HG03558 (cell line): Measurements from ENCODE around the gene FCHO1.

ENCODE experiments used
- ATAC-seq: cut with Tn5 transposase; IDR thresholded peaks from one replicate; pipeline ENCODE4 v1.9.1; 2021; ENCODE audit warnings: moderate number of reproducible peaks; ENCODE audit not compliant: unreplicated experiment; ENCODE audit errors: extremely low read depth

FCHO1 gene

DNA sequence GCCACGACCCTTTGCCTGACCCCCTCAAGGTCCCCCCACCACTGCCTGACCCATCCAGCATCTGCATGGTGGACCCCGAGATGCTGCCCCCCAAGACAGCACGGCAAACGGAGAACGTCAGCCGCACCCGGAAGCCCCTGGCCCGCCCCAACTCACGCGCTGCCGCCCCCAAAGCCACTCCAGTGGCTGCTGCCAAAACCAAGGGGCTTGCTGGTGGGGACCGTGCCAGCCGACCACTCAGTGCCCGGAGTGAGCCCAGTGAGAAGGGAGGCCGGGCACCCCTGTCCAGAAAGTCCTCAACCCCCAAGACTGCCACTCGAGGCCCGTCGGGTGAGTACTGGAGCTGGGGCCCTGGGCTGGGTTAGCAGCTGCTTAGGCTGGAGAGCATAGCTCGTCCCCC is 23.4 kb upstream of the FCHO1 start:
- ATAC-seq = no peak

DNA sequence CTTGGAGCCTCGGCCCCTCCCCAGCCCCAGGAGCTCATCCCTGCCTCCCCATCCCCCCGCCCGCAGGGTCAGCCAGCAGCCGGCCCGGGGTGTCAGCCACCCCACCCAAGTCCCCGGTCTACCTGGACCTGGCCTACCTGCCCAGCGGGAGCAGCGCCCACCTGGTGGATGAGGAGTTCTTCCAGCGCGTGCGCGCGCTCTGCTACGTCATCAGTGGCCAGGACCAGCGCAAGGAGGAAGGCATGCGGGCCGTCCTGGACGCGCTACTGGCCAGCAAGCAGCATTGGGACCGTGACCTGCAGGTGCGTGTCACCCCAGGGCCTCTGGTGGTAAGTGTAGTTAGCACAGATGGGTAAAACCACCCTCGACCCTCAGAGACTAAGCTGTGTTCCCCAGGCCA is 18.1 kb upstream of the FCHO1 start:
- ATAC-seq = no peak

DNA sequence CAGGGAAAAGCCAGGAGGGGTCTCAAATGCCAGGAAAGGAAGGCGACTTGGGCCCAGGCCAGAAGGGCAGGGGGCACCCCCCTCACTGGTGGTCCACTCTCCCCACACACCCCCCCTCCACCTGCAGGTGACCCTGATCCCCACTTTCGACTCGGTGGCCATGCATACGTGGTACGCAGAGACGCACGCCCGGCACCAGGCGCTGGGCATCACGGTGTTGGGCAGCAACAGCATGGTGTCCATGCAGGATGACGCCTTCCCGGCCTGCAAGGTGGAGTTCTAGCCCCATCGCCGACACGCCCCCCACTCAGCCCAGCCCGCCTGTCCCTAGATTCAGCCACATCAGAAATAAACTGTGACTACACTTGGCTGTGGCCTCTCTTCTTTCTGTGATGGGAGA is 17.1 kb upstream of the FCHO1 start:
- no peak for ATAC-seq

DNA sequence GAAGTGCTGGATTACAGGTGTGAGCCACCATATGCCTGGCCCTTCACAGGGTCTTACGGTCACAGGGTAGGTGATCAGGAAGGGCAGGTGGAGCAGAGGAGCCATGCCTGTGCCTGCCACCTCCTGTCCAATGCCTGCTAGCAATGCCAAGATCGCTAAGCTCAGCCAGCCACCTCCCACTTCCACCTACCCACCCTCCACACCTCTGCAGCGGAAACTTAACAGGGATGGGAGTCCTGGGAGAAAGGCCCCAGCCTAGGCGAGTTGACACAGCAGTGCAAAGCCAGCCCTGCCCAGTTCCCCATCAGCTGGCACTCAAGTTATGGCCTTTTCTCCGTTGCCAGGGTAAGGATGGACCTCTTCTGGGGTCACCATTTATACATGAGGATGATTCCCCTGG is 15.9 kb upstream of the FCHO1 start:
- ATAC-seq = no peak

DNA sequence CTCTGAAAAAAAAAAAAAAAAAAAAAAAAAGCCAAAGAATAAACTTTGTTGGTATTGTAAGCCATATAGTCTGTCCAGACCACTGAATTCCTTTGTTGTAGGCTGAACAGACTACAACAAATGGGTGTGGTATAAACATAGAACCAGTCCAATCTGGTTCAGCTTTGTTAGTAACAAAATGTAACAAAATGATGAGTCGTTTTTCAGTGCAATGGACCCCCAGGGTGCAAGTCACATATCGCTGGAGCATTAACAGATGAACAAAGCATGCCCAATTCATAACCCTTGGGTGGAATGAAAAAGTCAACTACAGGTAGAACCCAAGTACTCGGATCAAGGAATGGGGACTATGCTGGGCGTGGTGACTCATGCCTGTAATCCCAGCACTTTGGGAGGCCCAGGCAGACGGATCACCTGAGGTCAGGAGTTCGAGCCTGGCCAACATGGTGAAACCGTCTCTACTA is 13.6 kb upstream of the FCHO1 start:
- ATAC-seq = no peak

DNA sequence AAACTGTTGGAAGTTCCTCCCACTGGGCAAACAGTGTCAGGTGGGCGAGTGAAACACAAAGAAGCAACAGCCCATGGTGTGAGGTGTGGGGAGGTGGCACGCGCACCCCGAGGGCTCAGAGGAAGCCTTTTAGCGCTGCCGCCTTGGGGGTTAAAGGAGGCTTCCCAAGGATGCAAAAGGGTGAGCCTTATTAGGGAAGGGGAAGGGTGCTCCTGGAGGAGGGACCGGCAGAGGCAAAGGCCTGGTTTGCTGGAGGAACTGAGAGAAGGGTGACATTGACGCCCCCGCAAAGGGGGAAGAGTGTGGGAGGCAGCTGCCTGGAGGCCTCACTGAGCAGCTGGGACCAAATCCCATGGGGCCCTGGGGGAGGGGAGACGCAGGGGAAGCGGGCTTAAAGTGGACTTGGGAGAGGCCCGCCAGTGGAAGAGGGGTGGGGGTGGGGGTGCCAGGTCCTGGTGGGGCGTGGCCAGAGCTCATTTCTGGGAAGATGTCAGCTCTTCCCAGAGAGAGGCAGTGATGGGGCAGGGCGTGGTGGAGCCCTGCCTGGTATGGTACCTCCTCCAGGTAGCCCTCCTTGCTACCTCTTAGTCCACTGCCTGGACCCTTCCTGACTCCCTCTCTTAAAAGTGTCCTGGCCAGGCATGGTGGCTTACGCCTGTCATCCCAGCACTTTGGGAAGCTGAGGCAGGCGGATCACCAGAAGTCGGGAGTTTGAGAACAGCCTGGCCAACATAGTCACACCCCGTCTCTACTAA is 12.0 kb upstream of the FCHO1 start:
- no peak for ATAC-seq

DNA sequence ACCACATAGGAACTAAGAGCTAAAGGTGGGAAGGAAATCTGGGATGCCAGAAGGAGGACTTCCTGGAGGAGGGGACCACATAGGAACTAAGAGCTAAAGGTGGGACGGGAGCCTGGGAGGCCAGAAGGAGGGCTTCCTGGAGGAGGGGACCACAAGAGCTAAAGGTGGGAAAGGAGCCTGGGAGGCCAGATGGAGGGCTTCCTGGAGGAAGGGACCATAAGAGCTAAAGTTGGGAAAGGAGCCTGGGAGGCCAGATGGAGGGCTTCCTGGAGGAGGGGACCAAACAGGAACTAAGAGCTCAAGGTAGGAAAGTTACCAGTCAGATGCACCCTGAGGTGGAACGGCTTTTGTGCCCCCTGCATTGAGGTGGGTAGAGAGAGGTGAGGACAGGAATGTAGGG is 9.8 kb upstream of the FCHO1 start:
- ATAC-seq = no peak

DNA sequence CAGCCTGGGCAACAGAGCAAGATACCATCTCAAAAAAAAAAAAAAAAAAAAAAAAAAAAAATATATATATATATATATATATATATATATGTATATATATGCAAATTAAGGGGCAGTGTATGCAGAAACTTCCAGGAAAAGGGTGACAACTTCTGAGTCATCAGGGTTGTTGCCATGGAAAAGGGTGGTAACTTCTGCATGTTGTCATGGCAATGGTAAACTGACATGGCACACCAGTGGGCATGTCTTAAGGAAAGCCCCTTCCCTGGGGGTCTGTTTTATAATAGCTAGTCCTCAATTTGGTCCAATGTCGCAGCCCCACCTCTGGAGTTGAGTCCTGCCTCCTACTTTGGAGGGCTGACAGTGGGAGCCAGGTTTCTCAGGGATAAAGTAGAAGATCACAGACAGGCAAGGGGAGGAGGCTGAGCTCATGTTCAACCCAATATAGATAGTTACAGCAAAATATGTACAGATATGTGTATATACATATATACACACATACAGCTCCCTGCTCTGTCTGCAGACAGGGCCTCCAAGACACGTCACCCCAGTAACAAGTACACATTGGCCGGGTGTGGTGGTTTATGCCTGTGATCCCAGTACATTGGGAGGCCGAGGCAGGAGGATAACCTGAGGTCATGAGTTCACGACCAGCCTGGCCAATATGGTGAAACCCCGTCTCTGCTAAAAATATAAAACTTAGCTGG is 7.2 kb upstream of the FCHO1 start:
- no peak for ATAC-seq

DNA sequence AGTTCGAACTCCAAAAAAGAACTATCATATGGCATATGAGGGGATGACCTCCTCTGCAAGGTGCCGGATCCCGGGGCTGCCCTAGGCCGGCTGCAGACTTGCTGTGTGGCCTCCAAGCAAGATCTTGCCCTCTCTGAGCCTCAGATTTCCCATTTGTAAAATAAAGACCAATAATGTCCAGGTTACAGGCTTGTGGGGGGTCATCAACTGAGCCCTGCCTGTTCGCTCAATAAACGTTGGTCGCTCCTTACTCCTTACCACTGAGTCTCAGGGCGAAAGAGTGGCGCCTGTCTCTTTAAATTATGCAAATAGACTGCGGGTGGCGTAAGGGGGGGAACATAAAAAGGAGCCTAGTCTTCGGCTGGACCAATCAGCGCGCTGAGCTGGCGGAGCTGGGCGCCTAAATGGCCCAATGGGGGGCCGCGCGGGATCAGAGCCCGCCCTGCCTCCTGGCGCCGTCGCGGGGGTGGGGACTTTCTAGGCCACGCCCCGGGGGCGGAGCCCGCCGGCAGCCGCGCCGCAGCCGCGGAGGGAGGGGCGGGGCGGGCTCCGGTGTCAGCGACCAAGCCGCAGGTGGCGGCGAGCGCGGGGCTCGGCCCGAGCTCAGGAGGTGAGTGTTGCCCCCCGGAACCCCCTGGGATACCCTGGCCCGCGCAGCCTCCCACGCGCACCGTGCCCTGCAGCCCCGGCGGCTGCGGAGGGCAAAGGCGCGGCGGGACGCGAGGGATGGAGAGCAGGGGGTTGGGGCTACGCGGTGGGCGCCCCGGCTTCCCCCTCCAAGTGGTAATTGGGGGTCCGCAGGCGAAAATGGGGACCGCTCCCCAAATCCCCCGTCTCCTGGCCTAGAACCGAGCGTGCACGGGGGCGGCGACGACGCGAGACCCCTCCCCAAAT is 3.8 kb upstream of the FCHO1 start:
- ATAC-seq = peak; percentile 49

DNA sequence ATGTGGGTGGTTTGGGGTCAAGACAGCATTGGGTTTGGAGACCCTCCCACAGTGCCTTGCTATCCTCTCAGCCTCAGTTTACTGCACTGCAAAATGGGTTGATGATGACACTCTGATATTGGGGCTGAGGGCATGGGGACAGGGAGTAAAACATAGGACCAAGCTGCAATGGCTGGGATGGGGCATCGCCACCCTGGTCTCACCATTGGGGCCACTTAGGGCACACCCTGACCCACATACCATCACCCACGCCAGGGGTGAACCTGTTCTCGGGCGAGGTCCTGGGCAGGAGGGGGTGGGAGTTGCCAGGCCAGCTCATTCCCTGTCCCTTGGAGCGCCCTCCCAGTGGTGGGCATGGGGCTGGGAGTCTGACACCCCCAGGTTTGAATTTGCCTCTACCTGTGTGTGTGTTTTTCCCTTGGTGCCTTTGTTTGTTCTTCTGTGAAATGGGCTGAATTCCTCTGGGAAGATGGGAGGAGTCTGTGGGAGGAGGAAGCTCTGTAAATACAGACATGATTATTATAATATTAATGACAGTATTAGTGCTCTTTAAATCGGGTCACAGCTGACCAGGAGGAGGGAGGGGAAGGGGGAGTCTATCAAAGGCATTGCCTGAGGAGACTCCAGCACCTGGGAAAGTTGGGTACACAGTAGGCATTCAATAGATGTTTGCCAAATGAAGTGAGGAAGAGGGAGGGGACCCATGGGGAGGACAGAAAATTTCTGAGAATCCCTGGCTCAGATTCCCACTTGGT is 2.2 kb upstream of the FCHO1 start:
- ATAC-seq = no peak

DNA sequence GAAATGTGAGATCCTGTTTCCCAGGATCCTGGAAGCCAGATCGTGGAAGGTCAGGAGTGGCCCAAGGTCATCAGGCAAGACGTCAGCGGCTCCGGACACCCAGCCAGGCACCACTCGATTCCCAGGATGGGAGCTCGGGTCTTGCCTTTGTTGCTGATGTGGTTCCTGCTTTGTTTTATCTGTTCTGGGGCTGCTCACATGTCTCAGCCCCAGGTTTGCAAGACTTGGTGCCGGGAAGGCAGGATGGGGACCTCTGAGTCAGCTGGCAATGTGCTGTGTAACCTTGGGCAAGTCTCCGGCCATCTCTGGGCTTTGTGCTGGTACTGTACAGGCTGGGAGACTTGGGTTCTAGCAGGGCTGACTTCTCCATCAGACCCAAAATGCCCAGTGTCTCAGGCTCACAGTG is 1.4 kb upstream of the FCHO1 start:
- no peak for ATAC-seq

DNA sequence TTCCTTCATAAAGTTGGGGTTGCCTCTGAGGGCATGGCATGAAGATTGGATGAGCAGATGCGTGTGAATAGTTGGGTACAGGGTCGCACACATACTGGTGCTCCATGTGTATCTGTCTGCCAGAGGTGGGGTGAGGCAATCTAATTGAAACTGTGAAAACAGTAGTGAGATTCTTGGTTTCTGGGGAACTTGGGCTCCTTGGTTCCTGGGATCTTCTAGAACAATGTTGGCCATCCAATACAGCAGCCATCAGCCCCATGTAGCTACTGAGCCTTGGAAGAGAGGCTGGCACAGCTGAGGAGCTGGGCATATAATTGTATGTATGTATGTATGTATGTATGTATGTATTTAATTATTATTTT is 616 bp downstream of the FCHO1 start:
- no peak for ATAC-seq

DNA sequence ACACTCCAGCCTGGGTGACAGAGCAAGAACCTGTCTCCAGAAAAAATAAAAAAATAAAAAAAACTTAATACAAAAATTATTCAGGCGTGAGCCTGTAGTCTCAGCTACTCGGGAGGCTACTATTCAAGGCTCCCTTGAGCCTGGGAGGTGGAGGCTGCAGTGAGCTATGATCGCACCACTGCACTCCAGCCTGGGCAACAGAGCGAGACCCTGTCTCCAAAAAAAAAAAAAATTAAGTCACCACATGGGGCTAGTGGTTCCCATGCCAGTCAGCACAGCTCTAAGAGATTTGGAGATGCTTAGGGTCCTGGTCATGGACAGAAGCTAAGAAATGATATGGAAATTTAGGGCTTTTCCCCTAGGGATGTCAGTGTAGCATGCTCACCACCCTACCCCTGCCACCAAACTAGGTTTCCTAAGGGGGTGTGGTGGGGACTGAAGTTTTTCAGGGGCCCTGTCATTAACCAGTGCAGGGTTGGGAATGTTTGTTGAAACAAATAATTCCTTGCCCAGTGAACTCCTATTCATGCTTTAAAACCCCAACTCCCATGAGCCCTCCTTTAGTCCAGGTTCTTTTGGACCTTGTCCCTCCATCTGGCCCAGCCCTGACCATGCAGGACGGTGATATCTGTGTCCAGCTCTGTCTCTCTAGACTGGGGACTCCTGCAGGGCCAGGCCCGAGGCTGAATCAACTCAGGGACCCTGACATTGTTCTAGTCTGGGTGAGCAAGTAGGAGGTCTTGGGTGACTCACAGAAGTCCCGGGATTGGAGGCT is 1.8 kb downstream of the FCHO1 start:
- no peak for ATAC-seq

DNA sequence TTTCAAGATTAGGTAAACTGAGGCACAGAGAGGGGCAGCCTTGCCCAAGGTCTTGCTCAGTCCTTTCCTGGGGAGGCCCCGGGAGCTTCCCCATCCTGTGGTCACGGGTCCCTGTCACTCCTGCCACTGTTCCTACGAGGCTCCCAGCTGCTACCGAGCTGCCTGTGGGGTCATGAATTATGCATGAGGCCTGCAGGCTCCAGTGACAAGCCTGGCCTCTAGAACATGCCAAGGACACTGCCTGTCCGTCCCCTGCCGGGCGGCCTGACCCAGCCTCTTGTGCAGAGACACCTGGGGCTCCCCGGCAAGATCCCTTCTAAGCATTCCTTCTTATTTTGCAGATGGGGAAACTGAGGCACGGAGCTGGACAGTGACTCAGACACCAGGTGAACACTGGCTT is 2.7 kb downstream of the FCHO1 start:
- no peak for ATAC-seq

DNA sequence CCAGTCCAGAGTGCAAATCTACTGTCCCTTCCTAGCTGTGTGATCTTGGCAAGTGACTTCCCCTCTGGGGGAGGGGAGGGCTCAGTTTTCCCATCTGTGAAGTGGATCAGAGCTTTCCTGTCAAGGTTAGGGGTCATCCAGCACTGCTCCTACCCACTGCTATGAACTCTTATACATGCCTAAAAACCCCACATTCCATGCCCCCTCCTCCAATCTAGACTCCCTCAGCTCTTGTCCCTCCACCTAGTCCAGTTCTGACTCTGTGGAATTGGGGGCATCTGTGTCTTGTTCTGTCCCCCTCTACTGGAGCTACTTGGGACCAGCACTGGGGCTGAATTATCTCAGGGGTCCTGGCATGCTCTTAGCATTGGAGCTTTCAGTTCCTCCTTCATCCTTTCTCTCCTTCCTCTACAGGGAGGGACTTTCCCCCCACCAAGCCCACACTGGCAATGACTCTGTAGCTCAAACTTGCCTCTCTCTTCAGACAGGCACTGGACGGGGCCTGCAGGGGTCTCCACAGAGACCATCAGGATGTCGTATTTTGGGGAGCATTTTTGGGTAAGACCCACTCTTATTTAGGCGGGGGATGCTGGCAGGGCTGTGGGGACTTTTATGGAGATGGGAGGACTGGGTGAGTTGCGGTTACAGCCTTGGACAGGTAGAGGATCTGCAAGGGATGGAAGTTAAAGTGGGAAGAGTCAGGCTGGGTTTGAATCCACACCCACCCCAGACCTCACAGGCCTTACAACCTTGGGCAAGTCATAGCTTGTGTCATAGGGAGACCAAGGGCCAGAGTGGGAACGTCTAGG is 3.6 kb downstream of the FCHO1 start:
- no peak for ATAC-seq

DNA sequence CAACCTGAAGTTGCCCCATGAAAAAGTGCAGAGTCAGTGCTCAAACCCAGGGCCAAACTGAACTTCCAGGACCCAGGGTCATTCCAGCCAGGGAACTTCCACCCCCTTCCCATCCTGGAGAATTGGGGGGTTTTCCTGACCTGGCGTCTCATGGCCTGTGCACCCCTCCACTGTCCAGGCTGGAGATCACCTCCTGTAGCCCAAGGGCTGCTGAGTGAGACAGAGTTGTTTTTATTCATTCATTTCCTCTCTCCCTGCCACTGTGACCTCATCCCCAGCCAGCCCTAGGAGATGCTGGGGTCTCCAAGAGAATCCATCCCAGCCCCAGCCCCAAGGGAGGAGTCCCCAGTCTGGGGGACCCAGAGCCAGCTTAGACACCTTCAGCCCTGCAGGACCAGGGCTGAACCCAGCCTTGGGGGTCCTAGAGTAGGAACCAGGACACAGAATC is 4.2 kb downstream of the FCHO1 start:
- no peak for ATAC-seq

DNA sequence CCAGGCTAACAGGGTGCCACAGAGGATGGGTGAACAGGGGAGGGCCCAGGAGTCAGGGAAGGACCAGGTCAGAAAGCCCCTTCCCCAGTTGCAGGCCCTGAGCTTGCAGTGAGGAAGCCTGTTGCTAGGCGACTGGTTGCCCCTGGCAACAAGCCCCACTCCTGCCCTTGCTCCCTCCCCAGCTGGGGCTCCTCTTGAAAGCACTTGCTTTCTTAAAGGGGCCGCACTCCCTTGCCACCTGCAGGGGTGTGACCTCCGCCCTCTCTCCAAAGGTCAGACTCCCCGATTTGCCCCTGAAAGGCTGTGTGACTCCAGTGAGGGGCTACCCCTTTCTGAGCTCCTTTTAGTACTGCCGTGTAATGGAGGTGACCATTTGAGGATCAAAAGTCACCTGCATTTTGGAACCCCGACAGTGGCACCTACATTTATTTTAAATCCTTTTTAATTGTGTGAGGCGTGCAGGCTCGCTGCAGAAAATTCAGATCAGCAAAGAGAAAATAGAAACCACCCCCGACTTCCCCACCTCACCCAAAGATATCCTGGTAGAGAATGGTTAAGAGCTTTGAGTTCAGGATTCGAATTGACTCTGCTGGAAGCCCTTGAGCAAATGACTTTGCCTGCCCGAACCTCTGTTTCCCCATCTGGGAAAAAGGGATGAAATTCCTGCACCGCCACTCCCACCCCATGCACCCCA is 4.8 kb downstream of the FCHO1 start:
- ATAC-seq = no peak

DNA sequence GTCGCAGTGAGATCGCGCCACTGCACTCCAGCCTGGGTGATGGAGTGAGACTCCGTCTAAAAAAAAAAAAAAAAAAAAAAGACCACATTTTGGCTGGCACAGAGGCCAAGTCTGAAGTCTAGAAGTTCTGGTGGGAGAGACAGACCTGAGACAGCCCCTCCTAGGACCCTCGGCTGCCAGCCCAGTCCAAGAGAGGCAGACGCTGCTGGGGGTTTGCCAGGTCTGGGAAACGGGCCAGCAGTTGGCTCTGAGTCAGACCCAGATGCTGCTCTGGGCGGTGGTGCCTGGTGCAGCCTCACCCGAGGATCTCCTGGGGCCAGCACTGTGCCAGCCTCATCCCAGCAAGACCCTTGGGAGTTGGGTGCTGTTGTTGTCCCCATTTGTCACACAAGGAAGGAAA is 5.8 kb downstream of the FCHO1 start:
- no peak for ATAC-seq
